Adipose tissue (tissue), 3 donors: ENCODE data around the gene KNTC1. TPM values are rescaled to one million over a fixed set of nuclear protein-coding genes. Genes with fewer than 3 reads are reported as not detected.
"Not testable (repeated sequence)": the region's sequence is repeated elsewhere in the genome, so short reads cannot be mapped to it uniquely, and the experiment has no call there.

Source experiments
- H3K27ac ChIP-seq: one replicate; pipeline ENCODE4 v1.5.1; 2013; ENCODE audit warnings: low read depth, low read length
- WGBS, 3 donors: extraction: QIAGEN DNeasy Blood & Tissue Kit; methylation state at CpG; one replicate each; pipeline ENCODE4 v1.1.7; 2013; 5-methylcytosine and 5-hydroxymethylcytosine counted together
- polyA plus RNA-seq, 3 donors: library from polyadenylated mRNA; stranded (reverse); fragments of 200-250 nt; gene quantifications; one replicate each; pipeline ENCODE4 v1.2.3, GENCODE V29; 2013
- donor health status: healthy with polysubstance abuse.
- donor health status: Bipolar disorder and iron deficiency.
- donor health status: healthy.

KNTC1 gene
- 1 to 10 TPM; 3.0 to 6.0 (median 4.7) TPM for polyA plus RNA-seq

DNA sequence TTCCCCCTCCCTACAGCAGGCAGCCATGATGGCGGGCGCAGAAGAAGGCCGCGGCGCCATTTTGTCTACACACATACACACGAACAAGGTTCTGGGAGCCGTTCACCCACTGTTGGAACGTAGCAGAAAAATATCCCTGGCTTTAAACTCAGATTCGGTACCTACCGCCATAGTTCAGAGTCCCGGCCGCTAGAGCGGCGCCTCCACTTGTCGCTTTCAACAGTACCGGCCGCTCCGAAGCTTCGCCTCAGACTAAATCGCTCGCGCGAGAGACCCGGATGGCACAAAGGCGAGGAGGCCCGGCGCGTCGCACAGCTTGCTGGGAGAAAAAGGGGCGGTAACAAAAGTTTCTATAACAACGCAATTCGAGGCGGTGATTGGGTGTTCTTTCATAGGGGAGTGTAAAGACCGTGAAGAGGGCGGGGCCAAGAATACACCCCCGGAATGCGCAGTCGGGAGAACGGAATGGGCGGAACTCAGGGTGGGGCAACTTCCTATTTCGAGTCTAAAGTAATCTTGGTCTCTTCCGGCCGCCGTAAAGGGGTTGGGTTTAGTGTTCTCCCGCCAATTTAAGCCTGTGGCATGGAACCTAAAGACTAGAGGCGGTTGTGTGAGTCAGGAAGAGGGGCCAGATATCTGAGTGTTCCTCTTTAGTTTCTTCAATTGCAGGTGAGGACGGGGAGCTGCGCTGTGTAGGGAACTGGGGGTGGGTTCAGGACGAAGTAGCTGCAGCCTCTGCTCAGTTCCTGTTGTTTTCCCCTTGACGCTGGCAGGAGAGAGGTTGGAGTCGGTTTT lies at the start of gene KNTC1, which contains the start of gene RSRC2:
Gene KNTC1 (plus strand): TSS at position 567 of the 795 bp plus-strand sequence. CDS start 2,815 bp downstream, outside the sequence.
Gene RSRC2 (minus strand): TSS at position 254 of the 795 bp plus-strand sequence. CDS start 83 bp downstream, at position 171.
- 0% methylated on average over 51 of the region's 51 CpGs for WGBS, 3 donors
- H3K27ac ChIP-seq = peak within 1 kb of the TSS; percentile 76

DNA sequence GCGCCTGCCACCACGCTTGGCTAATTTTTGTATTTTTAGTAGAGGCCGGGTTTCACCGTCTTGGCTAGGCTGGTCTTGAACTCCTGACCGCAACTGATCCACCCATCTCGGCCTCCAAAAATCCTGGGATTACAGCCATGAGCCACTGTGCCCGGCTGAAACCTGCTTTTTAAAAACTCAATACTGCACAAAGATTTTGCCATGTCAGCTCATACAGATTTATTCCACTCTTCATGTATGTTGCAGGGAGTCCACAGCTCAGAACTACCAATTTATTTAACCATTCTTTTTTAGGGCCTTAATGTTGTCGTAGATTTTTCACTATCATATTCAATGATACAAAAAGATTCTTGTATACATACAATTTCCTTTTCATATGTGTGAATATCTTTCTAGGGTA lies 46.3 kb upstream of the KNTC1 start:
- no peak overlapping the region for H3K27ac ChIP-seq
- 97 to 98% (median 97%) methylated on average over 8 of the region's 8 CpGs for WGBS, 3 donors

DNA sequence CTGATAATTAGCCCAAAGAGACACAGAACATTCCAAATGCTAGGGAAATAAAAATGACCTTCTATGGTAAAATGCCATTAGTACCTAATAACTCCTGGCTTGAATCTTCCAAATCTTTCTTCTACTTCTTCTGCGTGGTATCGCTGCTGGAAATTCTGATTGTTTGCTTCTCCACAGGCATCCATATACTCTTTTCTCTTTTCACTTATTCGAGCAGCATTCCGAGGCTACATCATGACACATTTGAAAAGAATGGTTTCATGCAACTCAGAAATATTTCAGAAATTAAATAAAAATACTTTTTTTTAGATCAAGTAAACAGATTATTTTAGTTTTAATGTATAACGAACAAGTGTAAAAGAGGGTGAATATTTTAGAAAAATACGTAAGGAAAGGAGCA lies 45.2 kb upstream of the KNTC1 start:
- H3K27ac ChIP-seq = no peak overlapping the region
- 95 to 97% (median 96%) methylated on average over 6 of the region's 6 CpGs for WGBS, 3 donors

DNA sequence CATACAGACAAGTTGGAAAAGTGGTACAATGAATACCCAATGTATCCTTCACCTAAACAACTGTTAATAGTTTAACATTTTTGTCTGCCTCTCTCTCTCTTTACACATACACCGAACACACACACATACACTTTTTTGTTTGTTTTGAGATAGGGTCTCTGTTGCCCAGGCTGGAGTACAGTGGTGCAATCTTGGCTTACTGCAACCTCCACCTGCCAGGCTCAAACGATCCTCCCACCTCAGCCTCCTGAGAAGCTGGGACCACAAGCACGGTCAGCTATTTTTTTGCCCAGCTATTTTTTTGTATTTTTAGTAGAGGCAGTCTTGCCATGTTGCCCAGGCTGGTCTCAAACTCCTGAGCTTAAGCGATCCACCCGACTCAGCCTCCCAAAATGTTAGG lies 43.1 kb upstream of the KNTC1 start:
- WGBS, 3 donors = 70 to 94% (median 94%) methylated on average over 5 of the region's 5 CpGs
- H3K27ac ChIP-seq = no peak overlapping the region

DNA sequence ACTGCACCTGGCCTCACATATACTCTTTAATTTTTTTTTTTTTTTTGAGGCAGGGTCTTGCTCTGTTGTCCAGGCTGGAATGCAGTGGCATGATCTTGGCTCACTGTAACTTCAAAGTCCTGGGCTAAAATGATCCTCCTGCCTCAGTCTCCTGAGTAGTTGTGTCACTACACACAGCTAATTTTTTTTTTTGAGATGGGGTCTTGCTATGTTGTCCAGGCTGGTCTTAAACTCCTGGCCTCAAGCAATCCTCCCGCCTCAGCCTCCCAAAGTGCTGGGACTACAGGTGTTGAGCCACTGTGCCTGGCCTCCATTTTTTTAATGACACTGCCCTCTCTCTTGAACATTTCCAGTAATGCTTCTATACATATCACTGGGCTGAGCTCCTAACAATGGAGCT lies 42.7 kb upstream of the KNTC1 start:
- H3K27ac ChIP-seq = not testable (repeated sequence)
- 89 to 100% (median 100%) methylated on average over 1 of the region's 1 CpG for WGBS, 3 donors

DNA sequence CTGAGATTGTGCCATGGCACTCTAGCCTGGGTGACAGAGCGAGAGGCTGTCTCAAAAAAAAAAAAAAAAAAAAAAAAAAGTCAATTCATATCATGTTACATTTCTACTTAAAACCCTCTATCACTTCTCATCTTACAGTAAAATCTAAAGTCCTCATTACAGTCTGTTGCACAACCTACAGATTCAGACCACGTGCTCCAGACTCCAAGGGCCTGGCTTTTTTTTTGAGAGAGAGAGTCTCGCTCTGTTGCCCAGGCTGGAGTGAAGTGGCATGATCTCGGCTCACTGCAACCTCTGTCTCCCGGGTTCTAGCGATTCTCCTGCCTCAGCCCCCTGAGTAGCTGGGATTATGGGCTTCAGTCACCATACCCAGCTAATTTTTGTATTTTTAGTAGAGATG lies 40.7 kb upstream of the KNTC1 start:
- 92 to 96% (median 96%) methylated on average over 6 of the region's 6 CpGs for WGBS, 3 donors
- not testable (repeated sequence) for H3K27ac ChIP-seq

GRCh38 chr12:122486805-122487426 lies 40.1 kb upstream of the KNTC1 start:
- H3K27ac ChIP-seq = no peak overlapping the region
- WGBS, 3 donors = 95 to 97% (median 97%) methylated on average over 7 of the region's 7 CpGs

- not testable (repeated sequence) for H3K27ac ChIP-seq
- WGBS, 3 donors = 93 to 100% (median 98%) methylated on average over 3 of the region's 3 CpGs
Measured at GRCh38 chr12:122487807-122488206, 39.2 kb upstream of the KNTC1 start.

DNA sequence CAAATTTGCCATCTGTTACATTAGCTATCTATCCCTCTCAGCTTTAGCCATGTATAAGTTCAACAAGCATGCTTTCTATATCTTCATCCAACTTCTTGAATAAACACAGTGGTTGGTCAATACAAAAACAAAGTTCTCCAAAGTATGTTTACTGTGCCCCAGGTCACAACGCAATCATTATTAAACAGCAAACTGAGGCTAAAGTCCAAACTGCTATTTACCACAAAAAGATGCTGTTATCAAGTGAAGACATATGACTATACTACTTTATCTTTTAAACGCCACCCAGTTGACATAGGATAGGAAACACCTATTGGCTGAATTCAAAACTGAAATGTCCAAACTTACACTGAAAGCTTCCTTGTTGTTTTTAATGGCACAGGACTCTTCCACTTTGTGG lies 38.0 kb upstream of the KNTC1 start:
- no peak overlapping the region for H3K27ac ChIP-seq
- 49 to 96% (median 90%) methylated on average over 2 of the region's 2 CpGs for WGBS, 3 donors

- H3K27ac ChIP-seq = no peak overlapping the region
- 85 to 100% (median 98%) methylated on average over 2 of the region's 2 CpGs for WGBS, 3 donors
Measured at GRCh38 chr12:122491991-122492390, 35.1 kb upstream of the KNTC1 start.

DNA sequence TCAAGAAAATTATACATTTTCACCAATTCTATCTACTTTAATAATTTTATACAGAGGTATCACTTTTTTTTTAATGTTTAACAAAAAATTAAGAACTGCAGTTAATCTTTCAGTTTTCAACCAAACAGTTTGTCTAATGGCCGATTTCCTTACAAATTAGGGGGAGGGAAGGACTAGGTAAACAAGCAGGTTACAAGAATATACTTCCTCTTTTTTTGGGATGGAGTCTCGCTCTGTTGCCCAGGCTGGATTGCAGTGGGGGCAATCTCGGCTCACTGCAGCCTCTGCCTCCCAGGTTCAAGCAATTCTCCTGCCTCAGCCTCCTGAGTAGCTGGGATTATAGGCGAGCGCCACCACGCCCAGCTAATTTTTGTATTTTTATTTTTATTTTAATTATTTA lies 33.8 kb upstream of the KNTC1 start:
- 77 to 85% (median 78%) methylated on average over 6 of the region's 6 CpGs for WGBS, 3 donors
- H3K27ac ChIP-seq = not testable (repeated sequence)

GRCh38 chr12:122495258-122495657 lies 31.8 kb upstream of the KNTC1 start:
- H3K27ac ChIP-seq = no peak overlapping the region
- WGBS, 3 donors = 91 to 95% (median 92%) methylated on average over 7 of the region's 7 CpGs

DNA sequence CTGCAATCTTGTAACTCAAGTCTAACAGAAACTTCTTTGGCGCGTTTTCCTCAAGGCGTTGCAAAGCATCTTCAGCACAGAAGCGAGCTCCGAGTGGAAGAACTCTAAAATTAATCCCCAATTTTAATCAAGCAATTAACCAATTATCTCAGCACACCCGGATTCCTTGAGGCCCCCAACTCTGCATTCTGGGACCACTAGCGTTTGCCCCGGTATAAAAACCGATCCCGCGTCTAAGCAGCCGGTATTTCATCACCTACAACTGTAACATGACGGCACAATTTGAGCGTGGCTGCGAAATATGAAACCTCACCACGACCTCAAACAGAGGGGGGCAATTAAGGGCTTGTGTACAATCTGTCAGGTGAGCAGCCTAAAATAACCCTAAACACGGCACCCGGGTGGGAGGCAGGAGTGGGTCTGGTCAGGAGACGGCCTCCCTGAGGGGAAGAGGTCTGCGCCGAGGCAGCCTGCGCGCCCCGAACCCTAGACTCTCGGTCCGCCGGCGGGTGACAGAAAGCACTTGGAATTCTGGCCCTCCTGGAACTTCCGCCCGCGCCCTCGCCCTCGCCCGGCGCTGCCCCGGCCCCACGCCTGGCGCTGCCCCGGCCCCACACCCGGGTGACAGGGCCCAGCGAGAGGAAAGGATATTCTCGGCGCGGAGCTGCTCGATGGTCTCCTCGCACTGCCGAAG lies 26.9 kb upstream of the KNTC1 start:
- H3K27ac ChIP-seq = peak overlapping the region; percentile 91
- WGBS, 3 donors = 1% methylated on average over 34 to 47 of the region's 47 CpGs

- 2 to 4% (median 2%) methylated on average over 52 of the region's 52 CpGs for WGBS, 3 donors
- H3K27ac ChIP-seq = peak within 1 kb of the TSS; percentile 91
Measured at GRCh38 chr12:122500685-122501488, 26.2 kb upstream of the KNTC1 start, which contains the start of gene ZCCHC8. TSS of gene ZCCHC8 (minus strand) at chr12:122500932. CDS start at chr12:122500840, 92 bp downstream.

DNA sequence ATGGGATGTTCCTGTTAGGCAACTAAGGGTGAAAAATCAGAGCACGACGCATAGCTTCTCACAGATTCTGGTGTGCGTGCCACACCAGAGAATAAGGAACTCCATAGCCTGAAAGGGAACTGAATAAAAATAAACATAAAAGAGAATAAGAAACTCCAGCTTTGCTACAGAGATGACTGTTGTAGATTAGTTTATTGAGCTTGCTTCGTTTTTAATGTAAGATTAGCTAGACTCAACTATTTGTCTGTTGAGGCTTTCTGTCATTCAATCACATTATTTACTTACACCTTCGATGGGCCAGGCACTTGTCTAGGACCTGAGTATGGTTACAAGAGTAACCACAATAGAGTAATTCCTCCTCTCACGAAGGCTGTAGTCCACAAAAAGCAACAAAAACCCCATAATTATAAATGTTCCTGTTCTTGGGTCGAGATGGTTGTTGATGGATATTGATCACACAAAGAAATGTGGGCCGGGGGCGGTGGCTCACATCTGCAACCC lies 25.5 kb upstream of the KNTC1 start:
- no peak overlapping the region for H3K27ac ChIP-seq
- WGBS, 3 donors = 66 to 84% (median 69%) methylated on average over 9 of the region's 9 CpGs

GRCh38 chr12:122503147-122503751 lies 23.8 kb upstream of the KNTC1 start:
- WGBS, 3 donors = 87 to 89% (median 89%) methylated on average over 3 of the region's 3 CpGs
- no peak overlapping the region for H3K27ac ChIP-seq

DNA sequence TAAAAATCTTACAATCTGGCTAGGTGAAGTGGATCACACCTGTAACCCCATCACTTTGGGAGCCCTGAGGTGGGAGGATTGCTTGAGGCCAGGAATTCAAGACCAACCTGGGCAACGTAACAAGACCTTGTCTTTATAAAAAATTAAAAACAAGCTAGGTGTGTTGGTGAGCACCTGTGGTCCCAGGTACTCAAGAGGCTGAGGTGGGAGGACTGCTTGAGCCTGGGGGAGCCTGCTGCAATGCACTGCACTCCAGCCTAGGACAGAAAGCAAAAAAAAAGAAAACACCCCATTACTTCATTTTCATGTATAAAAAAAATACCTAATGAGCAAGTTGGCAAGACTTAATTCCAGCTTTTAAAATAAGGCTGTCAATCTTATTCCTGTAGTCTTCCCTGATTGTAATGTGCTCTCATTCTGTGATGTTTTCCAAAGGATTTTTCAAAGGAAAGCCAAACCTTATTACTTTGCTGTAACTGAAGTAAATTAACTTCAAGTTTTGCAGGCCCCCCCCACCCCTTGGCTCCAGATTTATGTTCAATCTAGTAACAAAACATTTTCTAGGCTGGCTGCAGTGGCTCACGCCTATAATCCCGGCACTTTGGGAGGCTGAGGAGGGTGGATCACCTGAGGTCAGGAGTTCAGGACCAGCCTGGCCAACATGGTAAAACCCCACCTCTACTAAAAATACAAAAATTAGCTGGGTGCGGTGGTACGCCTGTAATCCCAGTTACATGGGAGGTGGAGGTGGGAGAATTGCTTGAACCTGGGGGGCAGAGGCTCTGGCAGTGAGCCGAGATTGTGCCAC lies 23.1 kb upstream of the KNTC1 start:
- 81 to 88% (median 83%) methylated on average over 6 of the region's 6 CpGs for WGBS, 3 donors
- no peak overlapping the region for H3K27ac ChIP-seq
